Activated CD8-positive, alpha-beta memory T cell treated with anti-CD3 and anti-CD28 coated beads, Interleukin-2, amount 50 U/mL, for 48 hours (primary cell): ENCODE data around the gene LATS2.
A peak's percentile ranks its signal among the peaks of the same experiment; 100 is the strongest.

ENCODE experiments used
- DNase-seq: peaks from one replicate; pipeline ENCODE4 v3.0.0-alpha.2; 2020

LATS2 gene

GRCh38 chr13:21046203-21046602 lies 15.2 kb downstream of the LATS2 start:
- no peak for DNase-seq

- no peak for DNase-seq
Observed at GRCh38 chr13:21045100-21045499, 16.3 kb downstream of the LATS2 start.

GRCh38 chr13:21043898-21044297 lies 17.5 kb downstream of the LATS2 start:
- no peak for DNase-seq

GRCh38 chr13:21040120-21040826 lies 21.1 kb downstream of the LATS2 start:
- DNase-seq, result no peak

GRCh38 chr13:21039097-21039800 lies 22.1 kb downstream of the LATS2 start:
- DNase-seq, result no peak

GRCh38 chr13:21037656-21038055 lies 23.7 kb downstream of the LATS2 start:
- no peak for DNase-seq

GRCh38 chr13:21035498-21035897 lies 25.9 kb downstream of the LATS2 start:
- DNase-seq, result no peak

GRCh38 chr13:21034603-21035191 lies 26.7 kb downstream of the LATS2 start:
- DNase-seq, result no peak

- no peak for DNase-seq
Observed at GRCh38 chr13:21033856-21034602, 27.4 kb downstream of the LATS2 start.

GRCh38 chr13:21033212-21033840 lies 28.1 kb downstream of the LATS2 start:
- no peak for DNase-seq

GRCh38 chr13:21032656-21033055 lies 28.7 kb downstream of the LATS2 start:
- no peak for DNase-seq

- no peak for DNase-seq
Observed at GRCh38 chr13:21031594-21032275, 29.7 kb downstream of the LATS2 start.

- no peak for DNase-seq
Observed at GRCh38 chr13:21025539-21025938, 35.8 kb downstream of the LATS2 start.

- no peak for DNase-seq
Observed at GRCh38 chr13:21022056-21022979, 39.1 kb downstream of the LATS2 start.

- no peak for DNase-seq
Observed at GRCh38 chr13:21020581-21020980, 40.8 kb downstream of the LATS2 start.

GRCh38 chr13:21020176-21020575 lies 41.2 kb downstream of the LATS2 start:
- no peak for DNase-seq

GRCh38 chr13:21018220-21018619 lies 43.2 kb downstream of the LATS2 start:
- DNase-seq, result no peak

- DNase-seq, result peak; percentile 36
Observed at GRCh38 chr13:21016487-21016886, 44.9 kb downstream of the LATS2 start.

GRCh38 chr13:21015284-21015683 lies 46.1 kb downstream of the LATS2 start:
- DNase-seq, result peak; percentile 34

GRCh38 chr13:21014502-21015170 lies 46.8 kb downstream of the LATS2 start:
- DNase-seq, result peak; percentile 30

GRCh38 chr13:21014139-21014501 lies 47.3 kb downstream of the LATS2 start:
- DNase-seq, result no peak
